Measurements from ENCODE around the gene PTAR1.

Gene PTAR1

GRCh38 chr9:69750085-69750484 lies 9.7 kb downstream of the PTAR1 start:
- DNase-seq (ENCODE audit: low read depth in 2 of 2): no peak

GRCh38 chr9:69748304-69748703 lies 11.5 kb downstream of the PTAR1 start:
- no peak for DNase-seq (ENCODE audit: low read depth in 2 of 2)

- DNase-seq (ENCODE audit: low read depth in 2 of 2): no peak
Observed at GRCh38 chr9:69746859-69747560, 12.8 kb downstream of the PTAR1 start.

- DNase-seq (ENCODE audit: low read depth in 2 of 2): no peak
Observed at GRCh38 chr9:69745716-69746437, 13.9 kb downstream of the PTAR1 start.

- no peak for DNase-seq (ENCODE audit: low read depth in 2 of 2)
Observed at GRCh38 chr9:69744688-69745380, 15.0 kb downstream of the PTAR1 start.

- DNase-seq (ENCODE audit: low read depth in 2 of 2): no peak
Observed at GRCh38 chr9:69743930-69744329, 15.9 kb downstream of the PTAR1 start.

- DNase-seq (ENCODE audit: low read depth in 2 of 2): no peak
Observed at GRCh38 chr9:69740872-69741505, 18.8 kb downstream of the PTAR1 start.

GRCh38 chr9:69731348-69731747 lies 28.5 kb downstream of the PTAR1 start:
- no peak for DNase-seq (ENCODE audit: low read depth in 2 of 2)

- no peak for DNase-seq (ENCODE audit: low read depth in 2 of 2)
Observed at GRCh38 chr9:69719983-69720382, 39.8 kb downstream of the PTAR1 start.

- no peak for DNase-seq (ENCODE audit: low read depth in 2 of 2)
Observed at GRCh38 chr9:69719367-69719766, 40.4 kb downstream of the PTAR1 start.

GRCh38 chr9:69718218-69718617 lies 41.6 kb downstream of the PTAR1 start:
- no peak for DNase-seq (ENCODE audit: low read depth in 2 of 2)

- DNase-seq (ENCODE audit: low read depth in 2 of 2): no peak
Observed at GRCh38 chr9:69715825-69716224, 44.0 kb downstream of the PTAR1 start.

- no peak for DNase-seq (ENCODE audit: low read depth in 2 of 2)
Observed at GRCh38 chr9:69715096-69715495, 44.7 kb downstream of the PTAR1 start.

- DNase-seq (ENCODE audit: low read depth in 2 of 2): no peak
Observed at GRCh38 chr9:69697475-69697874, 62.3 kb downstream of the PTAR1 start.

GRCh38 chr9:69696802-69697201 lies 63.0 kb downstream of the PTAR1 start:
- DNase-seq (ENCODE audit: low read depth in 2 of 2): no peak

GRCh38 chr9:69689991-69690538 lies 69.7 kb downstream of the PTAR1 start:
- DNase-seq (ENCODE audit: low read depth in 2 of 2): no peak

- no peak for DNase-seq (ENCODE audit: low read depth in 2 of 2)
Observed at GRCh38 chr9:69683927-69684326, 75.9 kb downstream of the PTAR1 start.

GRCh38 chr9:69678843-69679538 lies 80.8 kb downstream of the PTAR1 start:
- no peak for DNase-seq (ENCODE audit: low read depth in 2 of 2)

- DNase-seq (ENCODE audit: low read depth in 2 of 2): no peak
Observed at GRCh38 chr9:69677931-69678330, 81.9 kb downstream of the PTAR1 start.

GRCh38 chr9:69675563-69675962 lies 84.2 kb downstream of the PTAR1 start:
- no peak for DNase-seq (ENCODE audit: low read depth in 2 of 2)

GRCh38 chr9:69674716-69675438 lies 84.9 kb downstream of the PTAR1 start:
- DNase-seq (ENCODE audit: low read depth in 2 of 2): no peak

All from stimulated activated CD8-positive, alpha-beta memory T cell treated with anti-CD3 and anti-CD28 coated beads, Interleukin-2, amount 100 ng/mL, for 1 hour (primary cell).